OCI-LY1 (cell line): ENCODE data around the gene IFT52.

Experiments
- EZH2 ChIP-seq: fragments of 200-600 bp; sonication (generic), shearing (Covaris generic); IDR thresholded peaks from 2 replicates; pipeline ENCODE4 v1.8.0; 2017; ENCODE audit warnings: borderline replicate concordance, mixed run types, mild to moderate bottlenecking, antibody characterized with exemption, low read length, moderate library complexity, mixed read lengths
- TF ChIP-seq, protein P1 (sequence below): fragments of 200-600 bp; sonication (generic), shearing (Covaris generic); IDR thresholded peaks from 2 replicates; pipeline ENCODE4 v1.5.1; 2017; ENCODE audit warnings: mild to moderate bottlenecking, antibody characterized with exemption, low read length, moderate library complexity, mixed read lengths

- no peak for TF ChIP-seq EZH2
- TF ChIP-seq, protein P1, sequence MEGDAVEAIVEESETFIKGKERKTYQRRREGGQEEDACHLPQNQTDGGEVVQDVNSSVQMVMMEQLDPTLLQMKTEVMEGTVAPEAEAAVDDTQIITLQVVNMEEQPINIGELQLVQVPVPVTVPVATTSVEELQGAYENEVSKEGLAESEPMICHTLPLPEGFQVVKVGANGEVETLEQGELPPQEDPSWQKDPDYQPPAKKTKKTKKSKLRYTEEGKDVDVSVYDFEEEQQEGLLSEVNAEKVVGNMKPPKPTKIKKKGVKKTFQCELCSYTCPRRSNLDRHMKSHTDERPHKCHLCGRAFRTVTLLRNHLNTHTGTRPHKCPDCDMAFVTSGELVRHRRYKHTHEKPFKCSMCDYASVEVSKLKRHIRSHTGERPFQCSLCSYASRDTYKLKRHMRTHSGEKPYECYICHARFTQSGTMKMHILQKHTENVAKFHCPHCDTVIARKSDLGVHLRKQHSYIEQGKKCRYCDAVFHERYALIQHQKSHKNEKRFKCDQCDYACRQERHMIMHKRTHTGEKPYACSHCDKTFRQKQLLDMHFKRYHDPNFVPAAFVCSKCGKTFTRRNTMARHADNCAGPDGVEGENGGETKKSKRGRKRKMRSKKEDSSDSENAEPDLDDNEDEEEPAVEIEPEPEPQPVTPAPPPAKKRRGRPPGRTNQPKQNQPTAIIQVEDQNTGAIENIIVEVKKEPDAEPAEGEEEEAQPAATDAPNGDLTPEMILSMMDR: no peak
These were observed 40.3 kb upstream of the IFT52 start for GRCh38 chr20:43550456-43550855.
